Amniotic epithelial cell (primary cell): Measurements from ENCODE around the gene ADD1.
"Not testable (repeated sequence)": the region's sequence is repeated elsewhere in the genome, so short reads cannot be mapped to it uniquely, and the experiment has no call there.

Experiments used
- DNase-seq: peaks from one replicate; pipeline ENCODE4 v3.0.0-alpha.2; 2010; ENCODE audit warnings: low read depth

Gene ADD1

DNA sequence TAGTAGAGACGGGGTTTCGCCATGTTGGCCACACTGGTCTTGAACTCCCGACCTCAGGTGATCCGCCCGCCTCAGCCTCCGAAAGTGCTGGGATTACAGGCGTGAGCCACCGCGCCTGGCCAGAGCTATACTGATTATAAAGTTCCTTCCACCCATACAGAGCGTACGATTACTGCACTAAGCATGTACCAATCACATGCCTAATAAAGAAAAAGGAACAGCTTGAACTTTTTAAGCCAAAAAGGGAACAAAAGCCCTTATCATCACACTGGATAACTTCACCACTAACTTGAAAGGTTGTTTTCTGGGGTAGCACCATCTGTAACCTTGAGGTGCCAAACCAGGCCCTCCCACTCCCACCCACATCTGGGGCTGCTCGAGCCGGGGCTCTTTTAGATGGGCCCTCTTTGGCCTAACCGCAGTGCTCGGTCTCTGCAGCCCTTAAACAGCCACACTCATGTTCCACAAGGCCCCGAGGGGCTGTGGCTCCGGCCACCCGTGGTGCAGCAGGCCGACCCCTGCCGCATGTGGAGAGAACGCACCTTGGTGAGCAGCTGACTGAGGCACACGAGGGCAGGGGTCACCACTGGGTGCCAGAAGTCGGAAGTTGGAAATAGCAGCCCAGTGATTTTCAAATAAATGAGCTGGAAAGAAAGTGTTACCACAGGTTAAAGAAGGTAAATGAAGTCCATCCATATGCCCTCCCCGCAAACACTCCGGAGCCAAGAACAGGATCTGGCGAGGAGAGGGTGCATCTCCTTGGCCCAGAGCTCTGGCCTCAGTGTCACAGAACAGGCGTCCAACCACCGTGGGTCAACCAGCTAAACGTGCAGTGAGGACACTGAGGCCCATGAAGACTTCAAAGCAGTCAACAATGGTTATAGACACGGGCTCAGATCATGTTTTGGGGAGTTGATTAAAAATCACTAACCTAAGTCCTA lies 101.2 kb downstream of the ADD1 start:
- DNase-seq: no peak

DNA sequence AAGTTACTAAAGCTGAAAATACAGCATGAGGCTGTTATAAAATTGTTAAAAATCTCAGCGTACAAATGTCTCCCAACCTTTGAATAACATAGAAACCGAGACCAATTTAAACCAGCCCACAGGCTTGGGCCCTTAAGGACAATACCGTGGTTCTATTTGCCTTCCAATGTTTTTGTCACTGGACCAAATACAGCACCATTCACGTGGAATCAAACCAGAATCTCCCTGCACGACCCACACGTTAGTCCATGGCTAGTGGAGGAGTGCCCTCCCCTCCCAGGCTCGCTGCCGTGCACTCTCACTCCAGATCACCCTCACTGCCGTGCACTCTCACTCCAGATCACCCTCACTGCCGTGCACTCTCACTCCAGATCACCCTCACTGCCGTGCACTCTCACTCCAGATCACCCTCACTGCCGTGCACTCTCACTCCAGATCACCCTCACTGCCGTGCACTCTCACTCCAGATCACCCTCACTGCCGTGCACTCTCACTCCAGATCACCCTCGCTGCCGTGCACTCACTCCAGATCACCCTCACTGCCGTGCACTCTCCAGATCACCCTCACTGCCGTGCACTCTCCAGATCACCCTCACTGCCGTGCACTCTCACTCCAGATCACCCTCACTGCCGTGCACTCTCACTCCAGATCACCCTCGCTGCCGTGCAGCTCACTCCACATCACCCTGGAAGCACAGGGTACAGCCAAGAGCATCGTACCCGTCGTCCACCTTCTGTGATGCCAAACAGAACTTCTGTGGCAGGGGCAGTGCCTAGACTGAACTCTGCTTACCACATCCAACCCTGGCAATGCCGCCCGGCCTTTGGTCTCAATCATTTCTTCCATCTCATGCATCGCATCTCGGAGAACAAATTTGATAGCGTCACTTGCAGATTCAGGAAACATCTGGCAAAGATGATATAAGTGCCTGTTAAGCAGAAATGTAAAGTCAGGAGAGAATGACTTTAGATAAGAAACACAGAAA lies 102.3 kb downstream of the ADD1 start:
- not testable (repeated sequence) for DNase-seq

DNA sequence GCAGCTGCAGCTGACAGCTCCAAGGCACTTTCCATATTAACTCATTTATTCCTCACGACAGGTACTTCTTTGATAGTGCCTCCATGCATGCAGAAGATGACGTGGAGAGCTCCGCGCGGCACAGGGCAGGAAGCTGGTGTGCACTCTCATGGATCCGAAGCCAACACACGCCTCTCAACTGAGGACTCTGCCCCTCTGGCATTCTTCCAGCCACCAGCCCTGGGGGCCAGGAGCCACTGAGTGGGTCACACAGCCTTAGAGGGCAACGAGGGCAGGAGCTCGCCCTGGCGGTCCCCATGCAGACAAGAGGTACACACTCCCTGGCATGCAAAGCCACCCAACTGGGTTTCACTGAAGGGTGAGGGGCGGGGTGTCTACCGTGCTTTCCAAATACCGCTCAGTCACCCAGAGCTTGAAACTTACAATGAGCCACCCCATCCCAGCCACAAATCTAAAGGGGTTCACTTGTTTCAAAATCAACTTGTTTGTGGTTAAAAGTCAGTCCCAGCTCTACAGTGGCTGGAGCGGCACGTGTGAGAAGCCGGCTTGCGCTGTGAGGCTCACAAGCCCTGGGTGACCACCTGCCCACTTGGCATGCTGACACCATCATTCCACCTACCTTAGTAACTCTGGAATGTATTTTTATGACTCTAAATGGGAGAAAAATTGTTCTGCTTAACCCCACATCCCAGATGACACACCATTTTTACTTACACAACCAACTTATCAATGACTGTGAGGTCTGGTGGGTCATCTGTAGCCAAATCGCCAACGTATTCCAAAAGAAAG lies 103.4 kb downstream of the ADD1 start:
- peak; percentile 32 for DNase-seq

DNA sequence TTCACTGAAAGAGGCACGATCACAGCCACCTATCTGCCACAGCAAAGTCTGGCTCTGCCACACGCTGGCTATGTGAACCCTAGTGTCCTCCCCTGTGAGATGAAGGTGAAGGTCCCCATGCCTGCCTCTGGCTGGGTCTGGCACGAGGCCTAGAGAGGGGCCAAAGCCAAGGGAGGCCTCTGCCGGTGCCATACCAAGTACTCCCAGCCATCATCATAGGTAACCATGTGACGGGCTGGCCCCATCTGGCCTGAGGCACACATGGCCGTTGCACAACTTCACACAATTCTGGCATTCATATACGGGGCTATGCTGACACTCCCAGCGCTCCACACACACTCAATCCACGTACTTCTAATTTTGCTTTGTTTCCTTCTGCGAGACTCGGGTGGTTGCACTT lies 104.3 kb downstream of the ADD1 start:
- no peak for DNase-seq

DNA sequence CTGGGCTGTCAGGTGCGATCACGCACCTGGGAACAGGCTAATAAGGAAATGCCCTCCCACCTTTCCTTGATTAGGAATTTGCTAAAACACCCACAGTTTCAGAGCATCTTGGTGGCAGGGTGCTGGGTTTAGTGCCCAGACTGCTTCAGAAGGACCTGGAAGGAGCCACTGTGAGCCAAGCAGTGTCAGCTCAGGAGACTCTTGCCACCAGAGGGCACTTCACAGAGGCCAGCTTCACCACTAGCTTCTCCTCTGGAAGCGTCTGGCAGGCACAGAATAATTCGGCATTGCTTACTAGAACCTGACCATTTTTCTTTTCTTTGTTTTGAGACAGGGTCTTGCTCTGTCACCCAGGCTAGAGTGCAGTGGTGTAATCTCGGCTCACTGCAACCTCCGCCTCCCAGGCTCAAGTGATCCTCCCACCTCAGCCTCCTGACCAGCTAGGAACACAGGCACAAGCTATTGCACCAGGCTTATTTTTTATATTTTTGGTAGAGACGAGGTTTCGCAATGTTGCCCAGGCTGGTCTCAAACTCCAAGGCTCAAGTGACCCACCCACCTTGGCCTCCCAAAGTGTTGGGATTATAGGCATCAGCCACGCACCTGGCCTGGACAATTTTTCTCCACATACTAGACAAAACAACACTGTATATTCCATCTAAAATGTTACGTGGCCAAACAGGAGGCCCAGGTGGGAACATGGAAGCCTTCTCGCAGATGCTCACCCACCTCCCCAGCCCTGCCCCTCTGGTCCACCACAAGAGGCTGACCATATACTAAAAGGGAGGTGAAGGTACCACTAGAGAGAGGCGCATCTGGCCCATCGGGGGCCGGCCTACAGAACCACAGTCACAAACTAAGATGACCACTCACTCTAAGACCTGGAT lies 105.5 kb downstream of the ADD1 start:
- no peak for DNase-seq

DNA sequence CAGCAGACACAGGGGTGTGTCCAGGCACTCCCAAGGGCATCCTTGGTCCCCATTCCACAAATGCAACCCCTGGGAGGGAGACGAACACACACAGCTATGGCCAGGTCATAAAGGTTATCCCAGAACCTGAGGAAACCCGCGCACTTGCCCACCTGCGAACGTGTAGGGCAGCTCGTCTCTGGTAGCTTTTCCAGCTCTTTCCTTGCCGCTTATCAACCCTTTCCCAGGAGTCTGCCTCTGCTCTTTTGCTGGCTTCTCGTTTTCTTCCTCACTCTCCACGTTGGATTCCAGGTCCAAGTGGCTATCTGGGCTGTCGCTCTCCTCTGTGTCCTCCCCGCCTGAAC lies 106.1 kb downstream of the ADD1 start:
- no peak for DNase-seq

DNA sequence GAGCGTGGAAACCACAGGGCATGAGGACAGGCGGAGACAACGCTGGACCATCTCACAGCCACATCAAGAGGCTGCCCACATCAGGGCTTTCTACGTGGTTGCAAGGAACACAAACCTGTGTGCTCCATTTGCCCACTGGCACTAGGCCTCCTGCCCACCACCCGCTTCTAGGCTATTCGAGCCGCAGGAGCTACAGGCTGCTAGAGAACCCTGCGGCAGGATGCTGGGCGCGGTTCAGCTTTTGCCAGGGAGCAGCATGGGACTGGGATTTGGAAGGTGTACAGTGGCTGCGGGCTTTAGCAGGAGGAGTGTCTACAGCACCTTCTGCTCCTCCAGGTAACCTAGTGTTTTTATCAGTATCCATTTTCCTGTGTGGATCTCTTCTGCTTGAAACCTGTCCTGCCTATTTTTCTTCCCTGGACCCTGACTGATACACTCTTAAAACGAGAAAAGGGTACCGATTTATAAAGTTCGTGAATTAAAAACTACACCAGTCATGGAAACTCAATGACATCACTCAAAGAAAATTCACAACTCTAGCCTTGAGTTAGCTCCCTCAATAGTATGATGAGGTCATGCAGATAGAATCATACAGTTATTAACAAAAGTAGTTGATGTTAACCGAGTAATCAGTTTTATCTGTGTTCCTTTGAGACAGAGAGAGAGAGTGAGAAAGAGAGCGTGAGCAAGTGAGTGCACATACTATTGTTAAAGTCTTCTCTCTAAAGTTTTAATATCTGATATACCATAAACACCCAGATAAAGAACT lies 106.8 kb downstream of the ADD1 start:
- DNase-seq: peak; percentile 69

DNA sequence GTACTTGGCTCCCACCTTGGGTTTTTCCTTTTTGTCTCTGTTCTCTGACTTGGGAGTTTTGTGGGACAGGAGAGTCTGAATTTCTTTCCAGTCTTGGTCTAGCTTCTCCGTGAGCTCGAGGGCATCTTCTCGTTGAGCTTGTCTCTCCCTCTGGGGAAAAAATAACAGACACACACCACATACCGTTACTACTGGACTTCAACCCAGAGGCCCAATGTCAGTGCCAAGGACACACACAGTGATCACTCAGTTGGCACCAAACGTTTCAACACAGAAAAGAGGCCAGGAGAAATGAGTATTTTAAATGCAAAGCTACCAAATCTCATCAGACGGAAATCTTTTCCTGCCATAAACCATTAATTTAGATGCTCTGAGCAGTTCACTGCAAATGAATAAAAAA lies 109.9 kb downstream of the ADD1 start:
- no peak for DNase-seq

DNA sequence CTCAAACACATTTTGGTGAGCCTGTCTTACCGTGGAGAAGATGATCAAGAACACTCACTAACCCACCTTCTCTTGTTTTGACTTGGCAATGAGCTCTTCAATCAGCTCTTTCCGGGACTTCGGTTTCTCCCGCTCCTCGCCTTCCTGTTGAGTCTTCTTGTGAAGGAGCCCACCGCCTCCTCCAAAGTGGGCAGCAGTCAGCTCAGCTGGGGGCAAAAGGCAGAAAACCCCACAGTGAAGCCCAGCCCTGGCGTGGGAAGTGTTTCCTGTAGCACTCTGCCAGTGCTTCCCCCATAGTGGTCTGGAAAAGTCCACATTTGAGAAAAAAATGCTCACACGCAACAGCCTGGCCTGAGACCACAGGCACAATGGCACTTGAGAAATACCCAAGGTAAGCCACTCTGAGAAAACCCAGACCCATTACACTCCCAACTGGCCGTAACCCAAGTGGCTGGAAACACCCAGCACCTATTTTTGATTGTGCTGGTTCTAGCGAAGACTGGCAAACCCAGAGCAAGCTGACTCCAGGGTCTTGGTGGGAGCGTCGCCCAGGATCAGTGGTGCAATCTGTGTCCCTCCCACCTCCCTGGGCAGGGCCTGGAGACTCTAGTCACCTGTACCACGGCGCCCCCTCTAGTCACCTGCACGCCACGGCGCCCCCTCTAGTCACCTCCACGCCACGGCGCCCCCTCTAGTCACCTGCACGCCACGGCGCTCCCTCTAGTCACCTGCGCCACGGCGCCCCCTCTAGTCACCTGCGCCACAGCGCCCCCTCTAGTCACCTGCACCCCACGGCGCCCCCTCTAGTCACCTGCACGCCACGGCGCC lies 110.9 kb downstream of the ADD1 start:
- peak; percentile 42 for DNase-seq

DNA sequence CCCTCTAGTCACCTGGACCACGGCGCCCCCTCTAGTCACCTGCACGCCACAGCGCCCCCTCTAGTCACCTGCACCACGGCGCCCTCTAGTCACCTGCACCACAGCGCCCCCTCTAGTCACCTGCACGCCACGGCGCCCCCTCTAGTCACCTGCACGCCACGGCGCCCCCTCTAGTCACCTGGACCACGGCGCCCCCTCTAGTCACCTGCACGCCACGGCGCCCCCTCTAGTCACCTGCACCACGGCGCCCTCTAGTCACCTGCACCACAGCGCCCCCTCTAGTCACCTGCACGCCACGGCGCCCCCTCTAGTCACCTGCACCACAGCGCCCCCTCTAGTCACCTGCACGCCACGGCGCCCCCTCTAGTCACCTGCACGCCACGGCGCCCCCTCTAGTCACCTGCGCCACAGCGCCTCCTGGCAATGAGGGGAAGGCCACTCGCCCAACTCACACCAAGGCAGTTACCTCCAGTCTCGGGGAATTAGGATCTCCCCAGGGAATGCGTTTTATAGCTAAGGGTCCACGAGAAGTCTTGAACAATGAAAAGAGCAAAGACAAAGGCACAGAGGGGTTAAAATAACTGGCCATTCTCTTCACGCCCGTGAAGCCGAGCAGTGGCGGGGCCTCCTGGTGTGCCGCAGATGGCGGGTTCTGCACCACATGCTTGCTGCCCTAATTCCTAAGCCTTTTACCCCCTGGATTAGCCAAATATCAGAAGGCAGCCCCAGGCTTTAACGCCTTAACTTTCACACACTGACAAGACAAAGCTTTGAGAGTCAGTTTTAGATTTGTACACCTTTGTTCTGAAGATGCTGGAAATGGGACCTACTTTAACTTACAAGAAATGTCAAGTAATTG lies 111.8 kb downstream of the ADD1 start:
- DNase-seq: not testable (repeated sequence)

DNA sequence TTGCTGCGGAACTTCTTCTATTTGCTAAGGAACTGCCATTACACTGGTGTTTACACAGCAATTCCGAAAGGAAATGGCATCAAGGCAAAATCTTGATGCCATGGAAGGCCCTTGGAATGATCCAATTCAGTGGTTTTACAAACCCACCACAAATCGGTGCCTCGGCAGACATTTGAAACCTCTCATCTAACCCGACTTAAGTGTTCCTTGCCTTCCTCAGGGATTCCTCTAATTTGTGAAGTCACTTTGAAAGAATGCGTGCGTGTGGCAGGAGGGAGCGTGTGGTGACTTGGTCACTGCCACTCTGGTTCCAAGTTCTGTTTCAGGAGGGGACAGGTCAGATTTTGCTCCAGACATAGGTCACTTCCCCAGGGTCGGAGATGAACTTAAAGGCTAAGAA lies 114.8 kb downstream of the ADD1 start:
- DNase-seq: no peak

DNA sequence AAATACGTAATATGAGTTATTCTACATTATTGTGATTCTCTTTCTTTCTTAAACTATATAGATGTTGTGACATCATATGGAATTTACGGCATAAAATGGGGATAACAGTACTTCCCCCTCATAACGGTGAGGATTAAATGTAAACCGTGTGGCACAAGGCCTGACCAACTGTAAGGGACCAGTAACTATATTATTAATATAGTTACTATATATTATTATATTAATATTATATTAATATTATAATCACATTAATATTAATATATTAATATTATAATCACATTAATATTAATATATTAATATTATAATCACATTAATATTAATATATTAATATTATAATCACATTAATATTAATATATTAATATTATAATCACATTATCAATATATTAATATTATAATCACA lies 116.8 kb downstream of the ADD1 start:
- DNase-seq: not testable (repeated sequence)

DNA sequence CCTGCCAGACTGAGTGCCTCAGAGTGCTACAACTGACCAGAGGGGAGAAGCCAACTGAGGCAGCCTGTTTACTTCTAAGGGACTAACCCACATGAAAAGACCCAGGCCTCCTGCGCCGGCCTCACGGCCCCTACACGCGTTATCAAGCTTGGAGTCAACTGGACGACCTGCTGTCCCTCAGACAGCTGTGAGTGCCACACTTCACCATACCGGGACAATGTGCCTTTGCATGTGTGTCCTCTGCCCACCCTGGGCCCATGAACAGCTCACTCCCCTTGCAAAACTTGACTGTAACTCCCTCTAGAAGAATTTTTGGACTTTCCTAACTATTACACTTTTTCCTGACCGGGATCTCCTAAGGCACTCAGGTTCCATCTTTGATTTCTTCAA lies 117.8 kb downstream of the ADD1 start:
- no peak for DNase-seq

DNA sequence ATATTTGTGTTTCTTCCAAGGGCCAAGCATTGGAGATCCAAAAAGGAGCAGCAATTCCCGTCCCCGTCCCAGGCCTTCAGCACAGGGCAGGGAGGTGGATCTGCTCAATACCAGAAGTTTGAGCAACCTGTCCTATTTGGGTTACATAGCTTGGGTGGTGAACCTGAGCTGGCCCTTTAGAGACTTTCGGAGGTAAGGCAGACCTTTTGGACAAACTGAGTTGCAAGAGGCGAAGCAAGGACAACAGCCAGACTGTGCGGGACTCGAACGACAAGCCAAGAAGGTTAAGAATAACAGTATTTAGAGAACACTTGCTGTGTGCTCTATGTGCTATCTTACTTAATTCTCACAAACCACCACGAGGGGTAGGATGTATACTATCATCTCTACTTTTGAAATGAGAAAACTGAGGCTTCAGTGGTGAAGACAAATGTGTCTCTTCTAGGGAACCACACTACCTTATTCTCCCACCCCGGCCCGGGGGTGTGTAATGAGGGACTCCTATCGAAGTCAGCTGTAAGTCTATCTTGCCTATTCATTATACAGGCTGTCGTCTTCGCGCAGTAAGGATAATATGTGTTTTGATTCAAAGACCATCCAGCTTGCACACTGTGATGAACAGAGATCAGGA lies 118.3 kb downstream of the ADD1 start:
- no peak for DNase-seq

DNA sequence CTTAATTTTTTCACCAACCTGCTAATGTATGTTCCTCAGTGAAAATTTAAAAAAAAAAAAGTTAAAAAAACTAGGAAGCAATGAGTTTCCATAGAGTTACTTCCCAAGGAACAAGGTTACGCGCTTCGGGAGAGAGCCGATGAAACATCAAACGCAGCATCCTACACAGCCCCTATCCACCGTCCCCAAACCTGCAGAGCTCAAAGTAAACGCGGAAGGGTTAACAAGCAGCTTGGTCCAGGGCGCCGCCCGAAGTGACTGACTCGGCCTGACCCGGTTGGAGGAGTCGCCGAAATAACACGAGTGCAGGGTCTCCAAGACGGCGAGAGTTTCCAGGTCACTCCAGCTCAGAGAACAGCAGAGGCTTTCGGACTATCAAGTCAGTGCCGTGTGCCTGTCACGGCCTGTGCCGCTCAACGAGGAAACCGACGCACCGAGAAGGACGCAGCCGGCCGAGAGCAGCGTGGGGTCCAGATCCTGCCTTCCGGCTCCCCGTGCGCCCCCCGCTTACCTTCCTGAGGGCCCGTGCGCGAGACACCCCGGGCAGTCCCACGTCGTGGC lies 119.0 kb downstream of the ADD1 start:
- peak; percentile 61 for DNase-seq

DNA sequence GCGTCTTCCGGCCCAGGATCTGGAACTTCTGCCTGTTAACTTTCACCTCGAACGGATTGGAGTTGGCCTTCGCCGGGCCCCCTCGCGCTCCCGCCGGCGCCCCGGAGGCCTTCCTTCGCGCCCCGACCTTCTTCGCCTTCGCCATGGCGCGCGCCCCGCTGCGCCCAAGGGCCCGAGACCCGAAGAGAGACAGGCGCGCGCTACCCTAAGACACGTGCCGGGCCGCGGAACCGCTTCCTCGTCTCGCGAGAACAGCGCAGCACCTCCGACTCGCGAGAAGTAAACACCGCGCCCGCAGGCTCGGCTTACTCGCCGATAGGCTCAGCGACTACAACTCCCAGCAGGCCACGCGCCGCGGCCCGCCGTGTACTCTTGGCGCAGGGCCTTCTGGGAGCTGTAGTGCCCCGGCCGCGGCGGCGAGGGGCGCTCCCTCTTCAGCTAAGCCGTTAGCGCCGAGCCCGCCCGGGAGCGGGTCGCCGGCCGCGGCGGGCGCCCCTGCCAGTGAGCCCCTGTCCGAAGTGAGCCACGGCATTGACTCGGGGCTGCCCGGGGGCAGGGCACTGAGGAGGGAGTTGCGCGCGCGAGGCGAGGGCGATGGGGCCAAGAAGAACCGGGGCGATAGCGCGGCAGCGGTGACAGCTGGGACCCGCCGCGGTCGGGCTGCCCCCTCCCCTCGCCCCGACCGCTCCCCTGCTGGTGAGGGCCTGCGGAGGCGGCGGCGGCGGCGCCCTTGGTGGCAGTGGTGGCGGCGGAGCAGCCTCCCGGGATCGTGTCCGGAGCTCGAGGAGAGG lies 119.7 kb downstream of the ADD1 start, which contains the start of the genes GRK4 and NOP14:
GRK4 (plus strand) TSS at position 397 of the 791 bp plus-strand sequence. CDS start 500 bp downstream, outside the sequence.
NOP14 (minus strand) TSS at position 232 of the 791 bp plus-strand sequence; CDS start at position 145, 87 bp downstream.
- DNase-seq: peak; percentile 97
